H9 (cell line): ENCODE data around the gene C4orf51. TPM values are rescaled to one million over a fixed set of nuclear protein-coding genes. Genes with fewer than 3 reads are reported as not detected.

Experiments
- DNase-seq: peaks from one replicate; pipeline ENCODE4 v3.0.0-alpha.2; 2017
- H2AFZ ChIP-seq: one replicate; pipeline ENCODE4 v1.6.1; 2013; ENCODE audit warnings: mild to moderate bottlenecking, low read length, control low read depth, moderate library complexity
- H2AK5ac ChIP-seq: 2 replicates; pipeline ENCODE4 v1.6.1; 2013; ENCODE audit warnings: low read length, control low read depth, mixed read lengths; ENCODE audit not compliant: insufficient read length
- H2BK120ac ChIP-seq: one replicate; pipeline ENCODE4 v1.6.1; 2013; ENCODE audit warnings: low read depth, mild to moderate bottlenecking, low read length, control low read depth, inconsistent platforms; ENCODE audit not compliant: poor library complexity, severe bottlenecking
- H2BK12ac ChIP-seq: 2 replicates; pipeline ENCODE4 v1.6.1; 2013; ENCODE audit warnings: low read length, control low read depth, mixed read lengths, low read depth; ENCODE audit not compliant: insufficient read length
- H2BK15ac ChIP-seq: 2 replicates; pipeline ENCODE4 v1.6.1; 2013; ENCODE audit warnings: low read depth, low read length, control low read depth
- H2BK20ac ChIP-seq: one replicate; pipeline ENCODE4 v1.6.1; 2013; ENCODE audit warnings: low read depth, mild to moderate bottlenecking, low read length, control low read depth, inconsistent platforms; ENCODE audit not compliant: poor library complexity, severe bottlenecking
- H2BK5ac ChIP-seq: 2 replicates; pipeline ENCODE4 v1.6.1; 2013; ENCODE audit warnings: low read length, control low read depth, mixed read lengths; ENCODE audit not compliant: insufficient read length
- H3K14ac ChIP-seq: 2 replicates; pipeline ENCODE4 v1.6.1; 2013; ENCODE audit warnings: low read length, control low read depth; ENCODE audit not compliant: insufficient read depth
- H3K18ac ChIP-seq: 2 replicates; pipeline ENCODE4 v1.6.1; 2013; ENCODE audit warnings: low read depth, mild to moderate bottlenecking, mixed read lengths, low read length, control low read depth; ENCODE audit not compliant: insufficient read length
- H3K23ac ChIP-seq: 2 replicates; pipeline ENCODE4 v1.6.1; 2013; ENCODE audit warnings: low read length, control low read depth, mixed read lengths, low read depth; ENCODE audit not compliant: insufficient read length
- H3K23me2 ChIP-seq: 2 replicates; pipeline ENCODE4 v1.6.1; 2013; ENCODE audit warnings: low read depth, mild to moderate bottlenecking, mixed read lengths, low read length, control low read depth; ENCODE audit not compliant: insufficient read length, poor library complexity, severe bottlenecking
- H3K27ac ChIP-seq: 2 replicates; pipeline ENCODE4 v1.5.1; 2013; ENCODE audit warnings: low read length, control low read depth, mixed read lengths, low read depth; ENCODE audit not compliant: insufficient read length
- H3K27me3 ChIP-seq: 2 replicates; pipeline ENCODE4 v1.6.1; 2013; ENCODE audit warnings: low read length, control low read depth, inconsistent platforms; ENCODE audit not compliant: insufficient read depth
- H3K4ac ChIP-seq: 2 replicates; pipeline ENCODE4 v1.6.1; 2013; ENCODE audit warnings: low read depth, mild to moderate bottlenecking, control low read depth, inconsistent platforms, low read length, moderate library complexity
- H3K4me1 ChIP-seq: 2 replicates; pipeline ENCODE4 v1.6.1; 2013; ENCODE audit warnings: low read length, control low read depth, inconsistent platforms; ENCODE audit not compliant: insufficient read depth
- H3K4me2 ChIP-seq: 2 replicates; pipeline ENCODE4 v1.6.1; 2013; ENCODE audit warnings: low read length, control low read depth, mixed read lengths; ENCODE audit not compliant: insufficient read length, insufficient read depth
- H3K56ac ChIP-seq: 2 replicates; pipeline ENCODE4 v1.6.1; 2013; ENCODE audit warnings: low read depth, mild to moderate bottlenecking, mixed read lengths, low read length, control low read depth; ENCODE audit not compliant: insufficient read length
- H3K79me1 ChIP-seq: 2 replicates; pipeline ENCODE4 v1.6.1; 2013; ENCODE audit warnings: low read depth, mild to moderate bottlenecking, moderate library complexity, low read length, control low read depth, inconsistent platforms; ENCODE audit not compliant: insufficient read depth, poor library complexity, severe bottlenecking
- H3K79me2 ChIP-seq: 2 replicates; pipeline ENCODE4 v1.6.1; 2013; ENCODE audit warnings: low read length, control low read depth, inconsistent platforms; ENCODE audit not compliant: insufficient read depth
- H3K9ac ChIP-seq: 2 replicates; pipeline ENCODE4 v1.6.1; 2013; ENCODE audit warnings: low read length, control low read depth, mixed read lengths; ENCODE audit not compliant: insufficient read length; ENCODE audit errors: extremely low read depth
- H3K9me3 ChIP-seq: one replicate; pipeline ENCODE4 v1.6.1; 2013; ENCODE audit warnings: low read depth, low read length, inconsistent platforms; ENCODE audit not compliant: control insufficient read depth
- H3T11ph ChIP-seq: one replicate; pipeline ENCODE4 v1.6.1; 2013; ENCODE audit warnings: mild to moderate bottlenecking, low read length, control low read depth, inconsistent platforms
- H4K20me1 ChIP-seq: one replicate; pipeline ENCODE4 v1.6.1; 2013; ENCODE audit not compliant: control insufficient read depth, insufficient read length, insufficient read depth
- H4K5ac ChIP-seq: 2 replicates; pipeline ENCODE4 v1.6.1; 2013; ENCODE audit warnings: low read depth, mild to moderate bottlenecking, mixed read lengths, low read length, control low read depth; ENCODE audit not compliant: insufficient read length
- H4K8ac ChIP-seq: replicated peaks from 2 replicates; pipeline ENCODE4 v1.6.1; 2013; ENCODE audit warnings: low read length, control low read depth, mixed read lengths, low read depth; ENCODE audit not compliant: insufficient read length
- H4K91ac ChIP-seq: 2 replicates; pipeline ENCODE4 v1.6.1; 2013; ENCODE audit warnings: low read depth, mild to moderate bottlenecking, moderate library complexity, mixed read lengths, low read length, control low read depth; ENCODE audit not compliant: insufficient read length
- H3K27ac Mint-ChIP-seq, 3 experiments: 2 replicates in 2 of 3; 3 replicates in 1 of 3; pipeline ENCODE4 v1.8.0; 2020 to 2021; ENCODE audit warnings: mixed read lengths in 3 of 3, mild to moderate bottlenecking in 1 of 3, moderate library complexity in 1 of 3
- H3K27me3 Mint-ChIP-seq: 2 replicates; pipeline ENCODE4 v1.8.0; 2021; ENCODE audit warnings: low read depth, mild to moderate bottlenecking, moderate library complexity, mixed read lengths
- H3K36me3 Mint-ChIP-seq, 3 experiments: 2 replicates in 2 of 3; 3 replicates in 1 of 3; pipeline ENCODE4 v1.8.0; 2020 to 2021; ENCODE audit warnings: low read depth in 3 of 3, mixed read lengths in 3 of 3; ENCODE audit not compliant: insufficient read depth in 1 of 3
- H3K4me1 Mint-ChIP-seq, 2 experiments: 2 replicates each; pipeline ENCODE4 v1.8.0; 2020; ENCODE audit warnings: mixed read lengths in 2 of 2
- H3K4me3 Mint-ChIP-seq, 2 experiments: 2 replicates in 1 of 2; 3 replicates in 1 of 2; pipeline ENCODE4 v1.8.0; 2020 to 2021; ENCODE audit warnings: mild to moderate bottlenecking in 2 of 2, mixed read lengths in 2 of 2, moderate library complexity in 1 of 2
- H3K9me3 Mint-ChIP-seq, 2 experiments: 2 replicates in 1 of 2; 3 replicates in 1 of 2; pipeline ENCODE4 v1.8.0; 2020; ENCODE audit warnings: mild to moderate bottlenecking in 2 of 2, mixed read lengths in 2 of 2, moderate library complexity in 1 of 2
- WGBS: extraction: QIAGEN DNeasy Blood & Tissue Kit; methylation state at CpG from one replicate; pipeline ENCODE4 v1.1.7; 2013; ENCODE audit warnings: missing lambda C conversion rate, low lambda C conversion rate, mixed read lengths; ENCODE audit not compliant: insufficient read length; ENCODE audit errors: extremely low coverage; 5-methylcytosine and 5-hydroxymethylcytosine counted together
- total RNA-seq: library from RNA; stranded (reverse); gene quantifications from 2 replicates; pipeline ENCODE4 v1.2.1, GENCODE V29; 2021
- TF ChIP-seq, protein P1 (sequence below): fragments of 200-600 bp; sonication (generic); conservative IDR thresholded peaks from 3 replicates; pipeline ENCODE4 v1.8.0; 2021; ENCODE audit warnings: antibody characterized with exemption, mild to moderate bottlenecking

The C4orf51 gene
- total RNA-seq, 1 experiment from 2014 or later: 6.0 TPM

- Mint-ChIP-seq H3K4me1 (peaks cover 4 to 6% of the 10 kb centered on the region in 2 experiments; a peak in 1 of 4 replicates), H3K27me3 (no peaks in the 10 kb centered on the region; the same call in 1 of the 2 replicates), H3K36me3 (peaks cover 45 to 75% (median 65%) of the 10 kb centered on the region in 3 experiments), H3K27ac (no peak overlapping the region; a peak in 1 of 7 replicates), H3K4me3 (no peak overlapping the region), H3K9me3 (no peaks in the 10 kb centered on the region)
- Histone ChIP-seq H3K18ac (no peak overlapping the region), H3K4me1 (no peaks in the 10 kb centered on the region), H4K5ac (no peak overlapping the region), H3K27ac (no peak overlapping the region), H3K79me2 (no peaks in the 10 kb centered on the region), H3K9ac (no peak overlapping the region), H3K56ac (no peak overlapping the region), H2BK12ac (no peak overlapping the region), H2BK5ac (no peak overlapping the region), H2BK20ac (no peak overlapping the region), H4K91ac (no peak overlapping the region), H3K4me2 (no peak overlapping the region), H3K23me2 (no peaks in the 10 kb centered on the region), H3K27me3 (no peaks in the 10 kb centered on the region), H3K14ac (no peak overlapping the region; the same call in 1 of the 2 replicates), H3K4ac (no peak overlapping the region), H2BK15ac (no peak overlapping the region), H3T11ph (no peak overlapping the region), H2BK120ac (no peak overlapping the region), H3K79me1 (no peaks in the 10 kb centered on the region), H2AK5ac (no peak overlapping the region), H2AFZ (no peak overlapping the region), H3K9me3 (no peaks in the 10 kb centered on the region), H4K20me1 (no peaks in the 10 kb centered on the region), H4K8ac (no peak overlapping the region), H3K23ac (no peak overlapping the region)
- no CpG with 5 or more reads among the region's 49 CpGs for WGBS
- TF ChIP-seq, protein P1, sequence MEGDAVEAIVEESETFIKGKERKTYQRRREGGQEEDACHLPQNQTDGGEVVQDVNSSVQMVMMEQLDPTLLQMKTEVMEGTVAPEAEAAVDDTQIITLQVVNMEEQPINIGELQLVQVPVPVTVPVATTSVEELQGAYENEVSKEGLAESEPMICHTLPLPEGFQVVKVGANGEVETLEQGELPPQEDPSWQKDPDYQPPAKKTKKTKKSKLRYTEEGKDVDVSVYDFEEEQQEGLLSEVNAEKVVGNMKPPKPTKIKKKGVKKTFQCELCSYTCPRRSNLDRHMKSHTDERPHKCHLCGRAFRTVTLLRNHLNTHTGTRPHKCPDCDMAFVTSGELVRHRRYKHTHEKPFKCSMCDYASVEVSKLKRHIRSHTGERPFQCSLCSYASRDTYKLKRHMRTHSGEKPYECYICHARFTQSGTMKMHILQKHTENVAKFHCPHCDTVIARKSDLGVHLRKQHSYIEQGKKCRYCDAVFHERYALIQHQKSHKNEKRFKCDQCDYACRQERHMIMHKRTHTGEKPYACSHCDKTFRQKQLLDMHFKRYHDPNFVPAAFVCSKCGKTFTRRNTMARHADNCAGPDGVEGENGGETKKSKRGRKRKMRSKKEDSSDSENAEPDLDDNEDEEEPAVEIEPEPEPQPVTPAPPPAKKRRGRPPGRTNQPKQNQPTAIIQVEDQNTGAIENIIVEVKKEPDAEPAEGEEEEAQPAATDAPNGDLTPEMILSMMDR: no peak
- no peak for DNase-seq
These were observed 81.3 kb downstream of the C4orf51 start for GRCh38 chr4:145760961-145761929.
